ENCODE results near the gene UAP1. TPM values are rescaled to one million over a fixed set of nuclear protein-coding genes. Genes with fewer than 3 reads are reported as not detected.

Gene UAP1
- total RNA-seq, 2 donors from 2014 or later, result 117 to 132 TPM

GRCh38 chr1:162635418-162635817 is 73.9 kb downstream of the UAP1 start:
- ATAC-seq, result no peak
- intact Hi-C loops (cut with DNase I, micrococcal nuclease), result no loop called here
- no peak for DNase-seq

- no peak for ATAC-seq
- no peak for DNase-seq
Observed at GRCh38 chr1:162639718-162640117, 78.2 kb downstream of the UAP1 start.

GRCh38 chr1:162641114-162641513 is 79.6 kb downstream of the UAP1 start:
- no peak for ATAC-seq
- DNase-seq, result no peak
- intact Hi-C loops (cut with DNase I, micrococcal nuclease), result no loop called here

More at GRCh38 chr1:162639718-162640117, 78.2 kb downstream of the UAP1 start:
- intact Hi-C loops (cut with DNase I, micrococcal nuclease), result no loop called here

GRCh38 chr1:162644986-162645314 is 83.4 kb downstream of the UAP1 start:
- DNase-seq (no peak), ATAC-seq (no peak)
- intact Hi-C loops (cut with DNase I, micrococcal nuclease), result no loop called here

GRCh38 chr1:162645666-162646065 is 84.1 kb downstream of the UAP1 start:
- DNase-seq, result no peak
- intact Hi-C loops (cut with DNase I, micrococcal nuclease), result no loop called here
- no peak for ATAC-seq

GRCh38 chr1:162649583-162649982 is 88.1 kb downstream of the UAP1 start:
- DNase-seq, result no peak
- no peak for ATAC-seq
- intact Hi-C loops (cut with DNase I, micrococcal nuclease), result no loop called here

Other genes starting within 250 kb of the UAP1 start
- not detected for gene SPATA46, start 184.9 kb upstream of the UAP1 start, total RNA-seq
- gene C1orf226, start 180.0 kb upstream of the UAP1 start, total RNA-seq, result 10 to 100 TPM; 24.2 to 44.1 TPM
- 1 to 10 TPM in 1 of 2 donors, under 1 TPM in 1; 0.70 to 1.1 TPM for gene SH2D1B, start 149.6 kb upstream of the UAP1 start, total RNA-seq
- gene UHMK1, start 63.9 kb upstream of the UAP1 start, total RNA-seq, result 10 to 100 TPM; 51.3 to 52.0 TPM
- gene DDR2, start 70.7 kb downstream of the UAP1 start, total RNA-seq, result 10 to 100 TPM; 18.7 to 36.9 TPM
- 10 to 100 TPM; 17.4 to 32.0 TPM for gene HSD17B7, start 229.0 kb downstream of the UAP1 start, total RNA-seq

Measured in left colon (tissue), 2 donors.